MV-4-11 (cell line): ENCODE data around the gene DSC2.

ENCODE experiments used
- DNase-seq: peaks from one replicate; lab custom pipeline; 2025; lab: John Stamatoyannopoulos, UW

Gene DSC2

GRCh38 chr18:31098878-31099277 lies 3.3 kb downstream of the DSC2 start:
- no peak for DNase-seq

GRCh38 chr18:31097666-31098065 lies 4.6 kb downstream of the DSC2 start:
- no peak for DNase-seq

- no peak for DNase-seq
Observed at GRCh38 chr18:31093880-31094279, 8.3 kb downstream of the DSC2 start.

- DNase-seq = no peak
Observed at GRCh38 chr18:31093294-31093693, 8.9 kb downstream of the DSC2 start.

GRCh38 chr18:31091350-31091749 lies 10.9 kb downstream of the DSC2 start:
- DNase-seq = no peak

GRCh38 chr18:31088532-31088931 lies 13.7 kb downstream of the DSC2 start:
- DNase-seq = no peak

GRCh38 chr18:31079973-31080372 lies 22.2 kb downstream of the DSC2 start:
- peak; percentile 72 for DNase-seq

- DNase-seq = peak; percentile 79
Observed at GRCh38 chr18:31077878-31078277, 24.3 kb downstream of the DSC2 start.

- DNase-seq = no peak
Observed at GRCh38 chr18:31072175-31072574, 30.0 kb downstream of the DSC2 start.

GRCh38 chr18:31070206-31070605 lies 32.0 kb downstream of the DSC2 start:
- DNase-seq = no peak

GRCh38 chr18:31066266-31066665 lies 36.0 kb downstream of the DSC2 start:
- no peak for DNase-seq

- no peak for DNase-seq
Observed at GRCh38 chr18:31065036-31065773, 37.0 kb downstream of the DSC2 start.

- no peak for DNase-seq
Observed at GRCh38 chr18:31064130-31064529, 38.1 kb downstream of the DSC2 start.

GRCh38 chr18:31061945-31062344 lies 40.3 kb downstream of the DSC2 start:
- DNase-seq = no peak

GRCh38 chr18:31058897-31059296 lies 43.3 kb downstream of the DSC2 start:
- DNase-seq = no peak

GRCh38 chr18:31057917-31058316 lies 44.3 kb downstream of the DSC2 start:
- DNase-seq = no peak

GRCh38 chr18:31057051-31057450 lies 45.2 kb downstream of the DSC2 start:
- no peak for DNase-seq

GRCh38 chr18:31056296-31056695 lies 45.9 kb downstream of the DSC2 start:
- no peak for DNase-seq

GRCh38 chr18:31050635-31051034 lies 51.6 kb downstream of the DSC2 start:
- DNase-seq = no peak

GRCh38 chr18:31049189-31049588 lies 53.0 kb downstream of the DSC2 start:
- no peak for DNase-seq

- DNase-seq = no peak
Observed at GRCh38 chr18:31048216-31048615, 54.0 kb downstream of the DSC2 start.

GRCh38 chr18:31046916-31047315 lies 55.3 kb downstream of the DSC2 start:
- DNase-seq = no peak

- DNase-seq = no peak
Observed at GRCh38 chr18:31045599-31045998, 56.6 kb downstream of the DSC2 start.

- no peak for DNase-seq
Observed at GRCh38 chr18:31044926-31045325, 57.3 kb downstream of the DSC2 start.
